IPS DF 4.7 (cell line): ENCODE data around the gene PECR.
"Not testable (repeated sequence)": the region's sequence is repeated elsewhere in the genome, so short reads cannot be mapped to it uniquely, and the experiment has no call there.

Experiments
- DNase-seq: peaks from one replicate; pipeline ENCODE4 v3.0.0-alpha.2; 2013; ENCODE audit warnings: low spot score; ENCODE audit errors: extremely low read depth

Gene PECR

GRCh38 chr2:216107320-216107719 lies 25.7 kb upstream of the PECR start:
- DNase-seq, result no peak

DNA sequence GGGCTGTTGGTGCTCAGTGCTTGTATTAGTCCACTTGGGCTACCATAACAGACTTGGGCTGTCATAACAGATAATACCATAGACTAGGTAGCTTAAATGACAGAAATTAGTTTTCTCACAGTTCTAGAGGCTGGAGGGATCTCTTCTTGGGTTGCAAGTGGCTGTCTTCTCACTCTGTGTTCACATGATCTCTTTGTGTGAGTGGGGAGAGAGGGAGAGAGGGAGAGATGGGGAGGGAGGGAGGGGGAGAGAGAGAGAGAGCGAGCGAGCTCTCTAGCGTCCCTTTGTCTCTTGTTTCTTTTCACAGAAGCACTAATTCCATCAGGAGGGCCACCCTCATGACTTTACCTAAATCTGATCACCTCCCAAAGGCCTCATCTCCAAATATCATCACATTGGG lies 23.1 kb upstream of the PECR start:
- DNase-seq, result no peak

DNA sequence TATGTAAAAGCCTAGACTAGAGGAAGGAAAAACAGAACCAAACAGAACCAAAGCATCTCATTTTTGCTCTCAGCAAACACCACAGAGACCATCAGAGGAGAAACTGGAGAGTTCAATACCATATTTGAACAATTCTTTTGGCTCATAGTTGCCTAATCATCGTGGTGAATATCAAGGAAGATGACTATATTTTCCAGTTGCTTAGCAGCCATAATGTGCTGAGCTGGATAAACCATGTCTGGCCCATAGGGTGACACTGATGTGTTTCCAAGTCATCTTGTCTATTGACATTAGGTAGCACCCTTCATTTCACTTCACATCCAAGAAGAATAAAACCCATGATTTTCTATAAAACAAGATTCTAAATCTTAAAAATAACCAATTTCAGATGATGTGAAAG lies 21.6 kb upstream of the PECR start:
- DNase-seq, result no peak

GRCh38 chr2:216101109-216101508 lies 19.5 kb upstream of the PECR start:
- no peak for DNase-seq

GRCh38 chr2:216098421-216099334 lies 17.1 kb upstream of the PECR start:
- DNase-seq, result no peak

DNA sequence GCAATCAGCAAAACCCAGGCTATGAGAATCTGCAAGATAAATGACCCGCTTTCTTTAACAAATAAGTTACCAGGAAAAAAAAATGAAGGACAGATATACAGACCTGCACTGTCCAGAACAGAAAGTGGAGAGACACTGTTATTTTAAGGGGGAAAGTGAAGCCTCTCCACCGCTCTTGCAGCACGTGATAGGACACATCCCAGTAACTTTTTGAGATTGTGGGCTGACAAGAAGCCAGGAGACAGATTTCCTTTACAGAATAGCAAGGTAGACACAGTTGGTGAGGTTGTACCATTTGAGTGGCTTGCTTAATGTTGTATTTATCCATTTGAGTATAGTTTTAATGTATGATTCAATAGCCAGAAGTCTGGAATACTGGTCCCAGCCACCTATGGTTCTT lies 13.1 kb upstream of the PECR start:
- DNase-seq, result no peak

DNA sequence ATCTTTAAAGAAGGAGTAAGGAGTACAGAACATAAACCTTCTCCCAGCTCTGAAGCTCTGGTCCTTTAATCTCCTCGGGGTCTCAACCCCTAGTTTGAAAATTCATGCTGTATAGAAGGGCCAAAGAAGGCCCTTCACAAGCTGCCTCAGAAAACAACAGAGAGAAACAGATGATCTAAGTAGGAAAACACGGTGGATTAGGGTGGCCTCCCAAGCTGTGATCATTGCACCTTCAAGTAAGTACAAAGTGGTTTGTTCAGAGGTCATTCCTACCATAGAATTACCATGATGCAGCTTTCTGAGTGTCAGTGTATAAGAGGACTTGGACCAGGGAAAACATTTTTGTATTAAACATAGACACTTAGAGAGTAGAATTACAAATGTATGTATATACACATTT lies 11.0 kb upstream of the PECR start:
- no peak for DNase-seq

- no peak for DNase-seq
These were observed 8.8 kb upstream of the PECR start for GRCh38 chr2:216090369-216090786.

GRCh38 chr2:216086207-216086893 lies 4.7 kb upstream of the PECR start:
- DNase-seq, result no peak

DNA sequence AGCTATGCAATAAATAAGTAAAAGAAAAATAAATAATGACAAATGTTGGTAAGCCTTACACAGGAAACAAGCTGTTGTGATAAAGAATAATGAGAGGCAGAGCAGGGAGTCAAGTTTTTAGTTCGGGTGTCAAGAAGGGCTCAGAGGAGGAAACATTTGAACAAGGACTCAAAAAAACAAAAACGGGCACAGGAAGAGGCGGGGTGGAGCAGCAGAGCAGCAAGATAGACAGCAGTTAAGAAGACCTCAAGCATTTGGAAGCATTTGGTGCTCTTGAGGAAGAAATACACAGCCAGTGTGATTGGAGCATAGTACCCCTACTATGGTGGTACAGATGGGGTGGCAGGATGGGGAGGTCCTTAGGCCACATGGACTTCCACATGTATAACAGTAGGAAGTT lies 2.9 kb upstream of the PECR start:
- DNase-seq, result no peak

GRCh38 chr2:216083464-216084281 lies 2.1 kb upstream of the PECR start:
- no peak for DNase-seq

DNA sequence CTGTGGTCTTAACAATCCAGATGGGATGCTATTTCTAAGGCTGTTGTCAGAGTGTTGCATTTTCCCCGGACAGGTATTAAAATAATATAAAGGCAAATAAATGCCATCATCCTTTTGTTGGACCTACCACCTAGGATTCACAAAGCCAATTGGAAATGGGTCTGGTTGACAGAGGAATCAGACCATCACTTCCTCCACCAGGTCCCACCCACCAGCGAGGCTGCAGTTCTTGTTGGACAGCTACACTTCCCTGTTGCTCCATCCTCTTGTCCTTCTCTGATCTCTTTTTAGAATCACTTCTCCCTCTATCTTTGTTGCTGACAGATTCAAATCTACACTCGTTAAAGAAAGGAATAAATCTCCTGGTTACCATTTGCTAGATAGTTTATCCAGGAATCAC lies 1.2 kb upstream of the PECR start:
- no peak for DNase-seq

GRCh38 chr2:216082117-216082711 lies 605 bp upstream of the PECR start:
- DNase-seq, result no peak

- DNase-seq, result no peak
These were observed 597 bp downstream of the PECR start for GRCh38 chr2:216081012-216081411.

- not testable (repeated sequence) for DNase-seq
These were observed 1.6 kb downstream of the PECR start for GRCh38 chr2:216080048-216080447.

DNA sequence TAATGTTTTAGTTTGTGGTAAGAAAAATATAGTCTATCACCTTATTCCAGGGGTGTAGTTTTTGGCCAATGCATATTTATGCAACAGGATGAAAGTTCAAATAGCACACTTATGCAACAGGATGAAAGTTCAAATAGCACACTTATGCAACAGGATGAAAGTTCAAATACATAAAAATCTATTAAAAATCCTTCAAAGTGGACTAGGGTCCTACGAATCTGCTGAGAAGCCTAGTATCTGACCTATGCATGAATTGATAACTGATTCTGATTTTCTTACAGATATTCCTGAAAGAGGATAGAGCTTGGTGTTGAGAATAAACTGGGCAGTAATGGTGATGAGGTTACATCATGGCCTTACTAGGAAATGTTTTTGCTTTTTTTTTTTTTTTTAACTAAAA lies 2.8 kb downstream of the PECR start:
- DNase-seq, result no peak

- DNase-seq, result no peak
These were observed 5.8 kb downstream of the PECR start for GRCh38 chr2:216075510-216076485.

DNA sequence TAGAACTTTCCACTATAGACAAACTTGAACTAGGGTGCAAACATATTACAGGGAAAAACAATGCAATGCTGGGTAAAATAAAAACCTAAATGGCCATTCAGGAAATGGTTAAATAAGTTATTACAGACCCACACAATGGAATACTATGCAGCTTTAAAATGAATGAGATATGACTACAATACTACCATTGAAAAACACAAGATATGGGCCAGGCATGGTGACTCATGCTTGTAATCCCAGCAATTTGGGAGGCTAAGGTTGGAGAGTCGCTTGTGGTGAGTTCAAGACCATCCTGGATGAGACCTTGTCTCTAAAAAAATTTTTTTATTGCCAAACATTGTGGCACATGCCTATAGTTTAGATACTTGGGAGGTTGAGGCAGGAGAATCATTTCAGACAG lies 6.8 kb downstream of the PECR start:
- no peak for DNase-seq

GRCh38 chr2:216074380-216074779 lies 7.2 kb downstream of the PECR start:
- no peak for DNase-seq

DNA sequence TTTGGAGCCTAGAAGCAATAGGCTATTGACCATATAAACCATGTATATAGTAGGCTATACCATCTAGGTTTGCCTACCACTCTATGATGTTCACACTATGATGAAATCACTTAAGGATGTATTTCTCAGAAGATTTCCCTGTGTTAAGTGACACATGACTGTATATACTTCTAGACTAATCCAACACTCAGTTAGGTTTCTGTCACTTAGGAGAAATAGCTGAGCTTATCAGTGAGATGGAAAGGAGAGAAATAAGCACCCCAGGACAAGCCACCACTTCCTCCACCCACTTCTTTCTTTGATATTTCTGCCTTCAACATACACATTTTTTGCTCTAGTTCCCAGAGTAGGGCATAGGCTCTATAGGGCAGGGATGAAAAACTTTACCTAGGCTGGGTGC lies 7.8 kb downstream of the PECR start:
- no peak for DNase-seq
